HG03575 (cell line): ENCODE data around the gene FREY1.

Experiments
- ATAC-seq: cut with Tn5 transposase; IDR thresholded peaks from one replicate; pipeline ENCODE4 v1.9.1; 2021; ENCODE audit not compliant: unreplicated experiment, insufficient number of reproducible peaks, low FRiP score; ENCODE audit errors: extremely low read depth

FREY1 gene, protein sequence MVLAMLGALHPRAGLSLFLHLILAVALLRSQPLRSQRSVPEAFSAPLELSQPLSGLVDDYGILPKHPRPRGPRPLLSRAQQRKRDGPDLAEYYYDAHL

GRCh38 chr11:45906965-45907611 lies at the start of gene FREY1:
Gene FREY1, minus strand, starts transcription at chr11:45907271. Its CDS starts 26 bp downstream, at chr11:45907245.
- no peak for ATAC-seq

GRCh38 chr11:45949992-45950407 lies 42.9 kb upstream of the FREY1 start:
- no peak for ATAC-seq

GRCh38 chr11:45948356-45948755 lies 41.3 kb upstream of the FREY1 start:
- no peak for ATAC-seq

GRCh38 chr11:45947885-45948284 lies 40.8 kb upstream of the FREY1 start:
- ATAC-seq, result no peak

DNA sequence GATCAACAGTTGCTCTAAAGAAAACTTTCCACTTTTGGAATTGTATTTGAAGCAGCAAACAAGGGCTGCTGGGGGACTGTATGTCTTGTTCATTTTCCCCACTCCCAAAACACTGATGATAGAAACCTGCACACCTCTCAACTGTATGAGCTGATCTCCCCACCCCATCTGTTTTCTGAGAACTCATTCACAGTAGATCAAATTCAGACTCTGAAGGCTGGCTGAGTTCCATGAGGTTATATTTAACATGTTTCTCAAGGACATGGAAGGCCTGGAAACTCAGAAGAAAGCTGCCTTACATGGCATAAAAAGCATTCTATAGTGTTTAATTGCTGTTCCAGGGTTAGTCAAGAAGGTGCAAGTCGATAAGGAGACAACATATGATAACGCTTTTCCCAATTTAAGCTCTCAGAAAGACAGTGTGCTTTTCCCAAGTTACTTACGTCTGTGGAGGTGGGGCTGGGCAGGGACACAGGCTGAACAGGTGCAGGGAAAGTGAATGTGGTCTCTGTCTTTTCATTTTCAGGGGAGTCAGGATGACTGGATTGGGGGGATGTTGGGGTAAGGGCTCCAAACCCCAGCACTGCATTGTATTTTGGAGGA lies 38.4 kb upstream of the FREY1 start:
- no peak for ATAC-seq

DNA sequence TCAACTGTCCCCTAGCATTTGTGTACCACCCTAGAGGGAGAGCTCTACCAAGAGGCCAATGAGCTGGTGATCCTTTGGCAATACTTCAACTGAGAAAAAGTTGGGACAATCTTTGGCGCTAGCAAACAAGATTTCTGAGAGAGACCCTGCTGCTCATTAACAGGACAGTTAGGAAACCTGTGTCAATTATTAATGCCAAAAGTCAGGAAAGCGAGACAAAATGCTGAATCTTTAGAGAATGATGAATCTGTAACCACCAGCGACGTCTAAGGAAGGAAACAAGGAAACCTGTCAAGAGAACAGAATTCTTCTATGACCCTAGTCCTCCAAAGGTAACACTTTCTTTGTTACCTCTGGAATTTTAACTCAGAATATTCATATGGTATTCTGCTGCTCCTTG lies 35.3 kb upstream of the FREY1 start:
- ATAC-seq, result no peak

- no peak for ATAC-seq
These were observed 34.2 kb upstream of the FREY1 start for GRCh38 chr11:45941285-45941684.

DNA sequence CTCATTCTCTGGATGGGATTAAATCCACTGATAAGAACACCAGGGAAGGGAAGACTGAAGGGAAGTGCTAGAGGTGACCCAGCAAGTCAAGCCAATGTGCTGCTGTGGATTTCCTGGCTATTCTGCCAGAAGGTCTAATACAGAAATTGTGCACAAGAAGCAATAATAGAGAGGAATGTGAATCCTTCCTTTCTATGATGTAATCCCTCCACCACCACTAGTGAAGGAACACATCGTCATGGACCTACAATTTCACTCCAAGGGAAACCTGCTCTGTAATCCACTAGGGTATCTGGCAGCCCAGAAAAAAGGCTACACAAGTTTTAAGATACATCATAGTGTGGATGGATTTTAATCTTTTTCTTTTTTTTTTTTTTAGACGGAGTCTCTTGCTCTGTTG lies 32.8 kb upstream of the FREY1 start:
- no peak for ATAC-seq

DNA sequence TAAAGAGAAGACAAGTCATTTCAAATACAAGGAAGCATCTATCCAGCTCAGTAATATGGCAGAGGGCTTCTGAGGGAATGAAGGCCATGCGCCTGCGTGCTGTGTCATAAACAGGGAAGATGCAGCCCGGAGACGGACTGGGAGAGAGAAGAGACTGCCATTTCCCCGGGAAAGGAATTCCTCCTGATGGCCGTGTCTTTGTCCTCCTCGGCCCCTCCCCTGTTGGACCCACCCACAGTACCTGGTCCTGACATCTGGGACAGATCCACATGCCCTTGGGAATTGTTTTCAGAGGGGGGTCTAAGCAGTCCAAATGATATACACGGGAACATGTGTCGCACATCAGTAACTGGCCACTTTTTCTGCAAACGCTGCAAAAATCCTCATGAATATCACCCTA lies 30.8 kb upstream of the FREY1 start:
- ATAC-seq, result no peak

DNA sequence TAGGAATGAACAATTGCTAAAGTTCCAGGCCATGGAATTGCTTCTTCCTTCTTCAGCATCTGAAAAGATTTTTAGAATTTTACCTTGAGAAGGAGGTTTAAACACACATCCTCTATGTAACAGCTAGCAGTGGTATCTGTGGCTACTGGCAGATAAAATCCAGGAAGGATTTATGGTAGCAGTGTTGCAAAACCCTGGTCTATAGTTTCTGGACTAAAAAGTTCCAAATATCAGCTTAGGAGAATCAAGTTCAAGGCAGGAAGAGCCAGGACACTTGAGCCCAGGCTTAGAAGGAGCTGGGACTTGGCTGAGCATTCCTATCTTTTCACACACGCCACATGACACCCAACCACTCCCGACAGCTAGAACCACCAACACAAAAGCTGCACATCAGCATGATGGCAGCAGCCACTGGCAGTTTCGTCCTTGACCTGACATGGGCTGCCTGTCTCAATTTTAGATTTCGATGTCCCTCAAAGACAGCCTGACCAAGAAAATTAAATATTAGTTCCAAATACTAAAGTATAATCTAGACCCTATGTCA lies 29.5 kb upstream of the FREY1 start:
- ATAC-seq, result no peak

DNA sequence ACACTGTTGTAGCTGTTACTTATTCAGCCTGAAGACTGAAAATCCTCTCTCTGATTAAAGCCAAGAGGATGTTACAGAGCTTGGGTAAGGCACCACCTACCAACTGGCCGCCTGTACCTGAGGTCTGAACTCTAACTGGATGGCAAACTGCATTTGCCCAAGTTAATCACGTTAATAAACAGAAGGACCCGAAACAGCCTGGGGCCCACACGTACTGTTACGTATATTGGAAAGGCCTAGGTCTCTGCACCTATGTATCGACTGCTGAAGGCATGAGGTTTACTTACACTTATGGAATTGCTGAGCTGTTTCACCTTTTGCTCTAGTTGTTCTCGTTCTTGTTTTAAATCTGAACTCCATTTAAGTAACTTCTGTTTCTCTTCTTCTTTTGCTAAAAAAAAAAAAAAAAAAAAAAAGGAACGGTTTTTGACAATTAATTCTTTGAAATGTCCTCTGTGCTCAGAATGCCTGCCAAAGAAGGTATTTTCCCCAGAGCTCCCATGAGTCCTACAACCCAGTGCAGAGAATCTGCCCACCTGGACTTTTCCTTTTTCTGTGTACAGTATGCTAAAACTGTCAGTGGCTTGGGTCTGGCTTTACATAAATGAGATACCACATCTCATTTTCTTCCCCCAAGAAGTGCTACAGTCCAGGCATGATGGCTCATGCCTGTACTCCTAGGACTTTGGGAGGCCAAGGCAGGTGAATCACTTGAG lies 28.4 kb upstream of the FREY1 start:
- no peak for ATAC-seq

DNA sequence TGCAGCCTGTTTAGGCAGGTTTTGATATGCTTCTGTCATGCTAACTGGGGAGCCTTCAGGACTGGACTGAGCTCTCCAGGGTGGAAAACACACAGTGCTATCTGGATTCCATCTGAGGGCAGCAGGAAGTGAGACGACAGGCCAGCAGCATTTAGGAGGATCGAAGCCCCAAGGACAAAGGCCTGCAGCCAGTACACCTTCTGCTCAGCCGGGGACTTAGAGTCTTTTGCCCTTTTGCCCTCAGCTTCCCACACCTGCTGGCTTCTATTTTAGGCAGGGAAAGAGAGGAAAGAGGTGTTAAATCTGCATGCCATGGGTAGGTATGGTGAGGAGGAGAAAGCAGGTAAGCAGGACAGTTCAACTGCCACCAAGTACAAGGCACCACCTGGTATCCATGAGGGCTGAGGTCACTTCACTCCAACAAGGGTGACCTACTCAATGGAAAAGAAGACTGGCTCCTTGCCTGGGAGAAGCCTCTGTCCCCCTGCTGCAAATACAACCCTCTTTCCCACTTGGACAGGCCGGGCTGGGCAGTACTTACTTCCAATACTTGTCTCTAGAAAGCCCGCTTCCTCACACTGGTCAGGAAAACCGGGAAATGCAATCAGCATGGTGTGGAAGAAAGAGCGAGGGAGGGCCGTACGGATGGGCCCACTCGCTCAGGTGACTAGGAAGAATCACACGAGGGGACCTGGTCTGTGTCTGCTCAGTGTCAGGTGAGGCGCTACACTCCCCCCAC lies 27.7 kb upstream of the FREY1 start:
- ATAC-seq, result no peak

GRCh38 chr11:45933846-45934579 lies 26.9 kb upstream of the FREY1 start:
- ATAC-seq, result no peak

DNA sequence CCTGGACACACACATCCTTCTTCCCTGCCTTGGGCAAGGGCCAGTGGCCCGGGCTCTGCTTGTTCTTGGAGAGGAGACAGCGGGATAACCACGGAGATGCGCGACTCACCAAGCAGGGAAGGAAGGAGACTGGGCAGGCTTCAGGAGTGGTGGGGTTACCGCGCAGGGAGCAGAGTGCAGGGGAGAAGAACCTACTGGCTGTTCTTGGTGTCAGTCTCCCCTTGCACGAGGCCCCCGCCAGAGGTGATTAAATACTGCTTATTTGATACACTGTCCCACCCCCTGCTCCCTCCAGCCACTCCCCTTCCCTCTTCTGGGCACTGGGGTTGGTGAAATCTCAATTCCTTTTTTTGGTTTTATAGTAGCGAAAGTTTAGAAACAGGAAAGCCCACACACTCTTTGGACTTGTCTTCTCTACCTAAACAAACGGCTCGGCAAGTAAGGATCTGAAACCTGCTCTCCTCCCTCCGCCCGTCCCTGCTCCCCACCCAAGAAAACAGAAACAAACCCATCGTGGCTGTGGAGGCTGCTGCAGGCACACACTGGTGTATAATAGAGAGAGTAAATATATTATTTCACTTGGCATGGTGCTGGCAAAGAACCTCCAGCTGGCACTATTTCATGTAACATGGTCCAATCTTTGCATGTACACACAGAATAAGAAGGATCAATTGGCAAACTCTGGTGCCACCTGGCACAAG lies 26.2 kb upstream of the FREY1 start:
- no peak for ATAC-seq

GRCh38 chr11:45932217-45932616 lies 25.1 kb upstream of the FREY1 start:
- no peak for ATAC-seq

GRCh38 chr11:45931739-45932138 lies 24.7 kb upstream of the FREY1 start:
- ATAC-seq, result no peak

DNA sequence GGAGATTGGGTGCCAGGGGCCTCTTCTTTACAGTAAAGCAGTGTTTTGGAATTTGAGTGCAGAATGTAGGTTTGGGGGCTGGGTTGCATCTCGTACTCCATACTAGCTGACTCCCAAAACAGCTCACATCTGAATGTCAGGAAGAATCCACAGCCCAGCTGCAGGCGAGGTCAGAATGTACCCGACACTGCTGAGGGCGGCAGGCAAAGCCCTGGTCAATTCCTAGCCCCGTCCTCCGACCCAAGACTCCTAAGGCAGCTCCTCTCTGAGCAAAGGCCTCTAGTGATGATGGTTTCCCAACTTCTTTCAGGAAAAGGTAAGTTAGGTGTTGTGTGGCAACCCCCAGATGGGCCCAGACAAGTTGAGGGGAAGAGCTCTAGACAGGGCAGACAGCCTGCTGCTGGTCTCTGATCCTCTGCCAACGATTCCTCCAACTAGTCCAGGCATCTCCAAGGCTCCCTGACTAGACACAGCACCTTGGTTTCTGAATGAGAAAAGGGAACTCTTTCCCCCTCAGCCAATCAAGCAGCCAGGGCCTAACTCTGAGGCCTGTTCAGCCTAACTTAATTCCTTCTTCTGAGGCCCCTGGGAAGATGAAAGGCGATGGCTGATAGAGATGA lies 24.0 kb upstream of the FREY1 start:
- no peak for ATAC-seq
